ENCODE data around the gene ITGB2. TPM values are rescaled to one million over a fixed set of nuclear protein-coding genes. Genes with fewer than 3 reads are reported as not detected.

The ITGB2 gene
- total RNA-seq, 1 donor from 2014 or later, result 370 TPM

DNA sequence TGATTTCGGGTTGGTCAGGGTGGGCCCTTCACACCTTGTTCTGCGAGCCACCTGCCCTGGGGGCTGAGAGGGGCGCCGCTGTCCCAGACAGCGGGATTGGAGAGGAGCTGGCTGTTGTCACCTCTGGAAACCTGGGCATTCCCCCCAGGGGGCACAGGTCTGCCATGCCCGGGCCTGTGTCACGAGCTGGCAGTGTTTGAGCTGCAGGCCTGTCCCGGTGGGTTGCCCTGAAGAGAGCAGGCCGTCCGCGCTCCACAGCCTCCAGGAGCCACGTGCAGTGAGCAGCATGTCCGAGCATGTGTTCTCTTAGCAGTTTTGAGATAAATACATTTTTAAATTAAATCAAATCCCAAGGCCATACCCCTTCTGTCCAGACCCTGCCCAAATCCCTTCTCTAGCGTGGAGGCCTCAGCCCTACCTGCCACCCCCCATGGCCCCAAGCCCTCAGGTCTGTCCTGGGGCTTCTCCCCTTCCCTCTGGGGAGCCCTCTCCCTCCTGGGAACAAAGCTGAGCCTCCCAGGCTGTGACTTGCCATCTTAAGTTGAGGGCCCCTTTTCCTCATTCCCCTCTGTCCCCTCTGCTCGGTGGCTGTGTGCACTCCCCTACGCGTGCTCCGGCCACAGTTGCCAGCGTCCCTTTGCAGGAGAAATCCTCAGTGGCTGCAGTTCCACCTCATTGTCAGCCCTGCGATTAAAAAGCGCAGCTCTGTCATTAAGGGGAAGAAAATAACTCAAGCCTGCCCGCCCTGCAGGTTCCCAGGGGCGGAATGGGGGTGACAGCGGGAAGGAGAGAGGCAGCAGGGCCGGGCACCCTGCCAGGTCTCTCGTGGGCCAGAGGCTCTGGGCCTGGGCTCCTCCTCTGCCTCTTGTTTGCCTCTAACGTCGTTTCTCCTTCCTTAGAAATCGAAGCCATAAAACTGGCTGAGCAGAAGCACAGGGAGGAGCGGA lies 45.7 kb upstream of the ITGB2 start:
- ATAC-seq, result no peak
- Histone ChIP-seq H3K4me1 (peaks cover 60% of the 10 kb centered on the region), H3K27me3 (no peaks in the 10 kb centered on the region), H3K9me3 (no peaks in the 10 kb centered on the region), H3K27ac (peak overlapping the region; percentile 30), H3K36me3 (no peaks in the 10 kb centered on the region), H3K4me3 (no peak overlapping the region)
- intact Hi-C loops (cut with DNase I), result no loop called here
- TF ChIP-seq, protein P1, sequence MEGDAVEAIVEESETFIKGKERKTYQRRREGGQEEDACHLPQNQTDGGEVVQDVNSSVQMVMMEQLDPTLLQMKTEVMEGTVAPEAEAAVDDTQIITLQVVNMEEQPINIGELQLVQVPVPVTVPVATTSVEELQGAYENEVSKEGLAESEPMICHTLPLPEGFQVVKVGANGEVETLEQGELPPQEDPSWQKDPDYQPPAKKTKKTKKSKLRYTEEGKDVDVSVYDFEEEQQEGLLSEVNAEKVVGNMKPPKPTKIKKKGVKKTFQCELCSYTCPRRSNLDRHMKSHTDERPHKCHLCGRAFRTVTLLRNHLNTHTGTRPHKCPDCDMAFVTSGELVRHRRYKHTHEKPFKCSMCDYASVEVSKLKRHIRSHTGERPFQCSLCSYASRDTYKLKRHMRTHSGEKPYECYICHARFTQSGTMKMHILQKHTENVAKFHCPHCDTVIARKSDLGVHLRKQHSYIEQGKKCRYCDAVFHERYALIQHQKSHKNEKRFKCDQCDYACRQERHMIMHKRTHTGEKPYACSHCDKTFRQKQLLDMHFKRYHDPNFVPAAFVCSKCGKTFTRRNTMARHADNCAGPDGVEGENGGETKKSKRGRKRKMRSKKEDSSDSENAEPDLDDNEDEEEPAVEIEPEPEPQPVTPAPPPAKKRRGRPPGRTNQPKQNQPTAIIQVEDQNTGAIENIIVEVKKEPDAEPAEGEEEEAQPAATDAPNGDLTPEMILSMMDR (IDR thresholded peaks at IDR 0.05), result no peak
- no peak for DNase-seq

- Histone ChIP-seq H3K36me3 (peaks cover 3% of the 10 kb centered on the region), H3K9me3 (no peaks in the 10 kb centered on the region), H3K27me3 (no peaks in the 10 kb centered on the region), H3K4me1 (peaks cover 60% of the 10 kb centered on the region), H3K4me3 (no peak overlapping the region), H3K27ac (no peak overlapping the region)
- ATAC-seq (peak; percentile 21), DNase-seq (no peak)
- intact Hi-C loops (cut with DNase I), result no loop called here
- TF ChIP-seq, protein P1 (IDR thresholded peaks at IDR 0.05), result no peak
Measured at GRCh38 chr21:44965251-44966022, 44.7 kb upstream of the ITGB2 start.

GRCh38 chr21:44964381-44964780 lies 43.7 kb upstream of the ITGB2 start:
- ATAC-seq, result no peak
- peaks cover 65% of the 10 kb centered on the region for H3K4me1 ChIP-seq

GRCh38 chr21:44962403-44962966 lies 41.8 kb upstream of the ITGB2 start:
- TF ChIP-seq, protein P1 (IDR thresholded peaks at IDR 0.05), result no peak
- peak; percentile 78 for ATAC-seq
- peak overlapping the region; percentile 70 for H3K27ac ChIP-seq
- peaks cover 56% of the 10 kb centered on the region for H3K4me1 ChIP-seq
- H3K4me3 ChIP-seq, result no peak overlapping the region
- no peak for DNase-seq
- H3K36me3 ChIP-seq, result peaks cover 8% of the 10 kb centered on the region
- H3K9me3 ChIP-seq, result no peaks in the 10 kb centered on the region
- H3K27me3 ChIP-seq, result no peaks in the 10 kb centered on the region
- intact Hi-C loops (cut with DNase I), result no loop called here

More at GRCh38 chr21:44964381-44964780, 43.7 kb upstream of the ITGB2 start:
- TF ChIP-seq, protein P1 (IDR thresholded peaks at IDR 0.05), result no peak
- Histone ChIP-seq H3K27ac (no peak overlapping the region), H3K36me3 (peaks cover 8% of the 10 kb centered on the region), H3K9me3 (no peaks in the 10 kb centered on the region), H3K4me3 (no peak overlapping the region), H3K27me3 (no peaks in the 10 kb centered on the region)
- DNase-seq, result no peak
- intact Hi-C loops (cut with DNase I), result no loop called here

- Histone ChIP-seq H3K36me3 (peaks cover 13% of the 10 kb centered on the region), H3K4me3 (no peak overlapping the region), H3K9me3 (no peaks in the 10 kb centered on the region), H3K4me1 (peaks cover 37% of the 10 kb centered on the region), H3K27me3 (no peaks in the 10 kb centered on the region), H3K27ac (peak overlapping the region; percentile 30)
- TF ChIP-seq, protein P1 (IDR thresholded peaks at IDR 0.05), result no peak
- intact Hi-C loops (cut with DNase I), result no loop called here
- DNase-seq (no peak), ATAC-seq (no peak)
Measured at GRCh38 chr21:44960141-44961092, 39.7 kb upstream of the ITGB2 start.
